Thyroid gland (tissue), 4 donors: ENCODE results near the gene IL19. TPM values are rescaled to one million over a fixed set of nuclear protein-coding genes. Genes with fewer than 3 reads are reported as not detected.

Experiments
- DNase-seq, 2 donors: peaks; one replicate each; pipeline ENCODE4 v3.0.0-alpha.2; 2019
- H3K27ac ChIP-seq, 3 donors: fragments of 200-600 bp; sonication (generic); 1 replicate in 2 of 3; 2 replicates in 1 of 3; pipeline ENCODE4 v1.5.1; 2016 to 2019; ENCODE audit warnings: mild to moderate bottlenecking in 1 of 3, moderate library complexity in 1 of 3
- H3K27me3 ChIP-seq: fragments of 200-600 bp; sonication (generic); one replicate; pipeline ENCODE4 v1.5.1; 2019
- H3K36me3 ChIP-seq, 2 donors: fragments of 200-600 bp; sonication (generic); one replicate each; pipeline ENCODE4 v1.5.1; 2016 to 2019
- H3K4me1 ChIP-seq, 2 donors: fragments of 200-600 bp; sonication (generic); one replicate each; pipeline ENCODE4 v1.5.1; 2017 to 2019
- H3K4me3 ChIP-seq, 3 donors: fragments of 200-600 bp; sonication (generic); replicated peaks in 1 of 3; 1 replicate in 2 of 3; 2 replicates in 1 of 3; pipeline ENCODE4 v1.5.1; 2016; ENCODE audit warnings: mild to moderate bottlenecking in 1 of 3
- H3K9me3 ChIP-seq: fragments of 200-600 bp; sonication (generic); one replicate; pipeline ENCODE4 v1.5.1; 2017
- POLR2A ChIP-seq, 2 donors: fragments of 450-650 bp; IDR thresholded peaks; one replicate each; pipeline ENCODE4 v1.6.1; 2017; ENCODE audit warnings: antibody characterized with exemption in 2 of 2, mild to moderate bottlenecking in 2 of 2, moderate library complexity in 1 of 2
- WGBS, 2 donors: methylation state at CpG; one replicate each; pipeline ENCODE4 v1.1.5; 2017; 5-methylcytosine and 5-hydroxymethylcytosine counted together
- intact Hi-C: fragments of 100-400 bp; cut with DNase I; formaldehyde crosslinking; loops from one replicate; pipeline ENCODE4 v1.15.1; 2023
- total RNA-seq, 4 donors: library from RNA; depleted of rRNA; stranded (reverse); fragments of >200 nt; gene quantifications; one replicate each; pipeline ENCODE4 v1.2.3, GENCODE V29; 2016
- TF ChIP-seq, protein P1 (sequence below), 6 experiments: fragments of 200-600 bp in 3 of 6; fragments of 450-650 bp in 3 of 6; sonication (generic) in 3 of 6; IDR thresholded peaks; one replicate each; pipeline ENCODE4 v1.5.1; 2016 to 2019; ENCODE audit warnings: antibody characterized with exemption in 6 of 6, mild to moderate bottlenecking in 2 of 6, inconsistent platforms in 1 of 6, moderate library complexity in 1 of 6

Gene IL19
- total RNA-seq, 4 donors from 2014 or later: not detected

DNA sequence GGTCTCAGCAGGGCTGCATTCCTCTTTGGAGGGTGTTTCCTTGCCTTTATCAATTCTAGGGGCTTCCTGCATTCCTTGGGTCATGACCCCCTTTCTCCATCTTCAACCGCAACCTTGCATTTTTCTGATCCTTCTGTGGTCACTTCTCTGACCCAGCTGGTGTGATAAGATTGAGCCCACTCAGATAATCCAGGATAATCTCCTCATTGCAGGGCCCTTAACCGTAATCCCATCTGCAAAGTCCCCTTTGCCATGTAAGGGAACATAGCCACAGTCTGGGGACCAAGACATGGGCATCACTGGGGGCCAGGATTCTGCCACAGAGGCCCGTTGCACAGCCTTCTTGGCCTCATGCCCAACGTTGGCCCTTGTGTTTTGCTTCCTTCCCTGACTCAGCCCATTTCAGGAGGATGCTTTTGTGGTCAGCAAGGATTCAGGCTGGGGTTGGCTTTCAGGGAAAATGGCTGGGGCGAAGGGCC lies 35.0 kb upstream of the IL19 start:
- WGBS, 2 donors: 66 to 76% methylated on average over 5 of the region's 5 CpGs
- H3K27ac ChIP-seq: no peak overlapping the region
- H3K36me3 ChIP-seq: peaks cover 29 to 31% of the 10 kb centered on the region in 2 donors
- TF ChIP-seq, protein P1, sequence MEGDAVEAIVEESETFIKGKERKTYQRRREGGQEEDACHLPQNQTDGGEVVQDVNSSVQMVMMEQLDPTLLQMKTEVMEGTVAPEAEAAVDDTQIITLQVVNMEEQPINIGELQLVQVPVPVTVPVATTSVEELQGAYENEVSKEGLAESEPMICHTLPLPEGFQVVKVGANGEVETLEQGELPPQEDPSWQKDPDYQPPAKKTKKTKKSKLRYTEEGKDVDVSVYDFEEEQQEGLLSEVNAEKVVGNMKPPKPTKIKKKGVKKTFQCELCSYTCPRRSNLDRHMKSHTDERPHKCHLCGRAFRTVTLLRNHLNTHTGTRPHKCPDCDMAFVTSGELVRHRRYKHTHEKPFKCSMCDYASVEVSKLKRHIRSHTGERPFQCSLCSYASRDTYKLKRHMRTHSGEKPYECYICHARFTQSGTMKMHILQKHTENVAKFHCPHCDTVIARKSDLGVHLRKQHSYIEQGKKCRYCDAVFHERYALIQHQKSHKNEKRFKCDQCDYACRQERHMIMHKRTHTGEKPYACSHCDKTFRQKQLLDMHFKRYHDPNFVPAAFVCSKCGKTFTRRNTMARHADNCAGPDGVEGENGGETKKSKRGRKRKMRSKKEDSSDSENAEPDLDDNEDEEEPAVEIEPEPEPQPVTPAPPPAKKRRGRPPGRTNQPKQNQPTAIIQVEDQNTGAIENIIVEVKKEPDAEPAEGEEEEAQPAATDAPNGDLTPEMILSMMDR (IDR thresholded peaks at IDR 0.05): no peak
- TF ChIP-seq POLR2A (IDR thresholded peaks at IDR 0.05): no peak
- peaks cover 0 to 29% of the 10 kb centered on the region in 2 donors for H3K4me1 ChIP-seq
- H3K27me3 ChIP-seq: no peaks in the 10 kb centered on the region
- DNase-seq: no peak
- no peak overlapping the region for H3K4me3 ChIP-seq
- intact Hi-C loops: no loop called here
- H3K9me3 ChIP-seq: no peaks in the 10 kb centered on the region

GRCh38 chr1:206736878-206737728 lies 33.5 kb upstream of the IL19 start:
- Histone ChIP-seq H3K36me3 (peaks cover 13 to 19% of the 10 kb centered on the region in 2 donors), H3K9me3 (no peaks in the 10 kb centered on the region), H3K27me3 (no peaks in the 10 kb centered on the region), H3K4me3 (no peak overlapping the region), H3K4me1 (peaks cover 0 to 29% of the 10 kb centered on the region in 2 donors), H3K27ac (peak overlapping the region in 2 of 3 donors; percentile 2 to 13)
- WGBS, 2 donors: 79 to 88% methylated on average over 14 of the region's 14 CpGs
- intact Hi-C loops: no loop called here
- no peak for DNase-seq
- no peak for TF ChIP-seq POLR2A (IDR thresholded peaks at IDR 0.05)
- TF ChIP-seq, protein P1 (IDR thresholded peaks at IDR 0.05): no peak

GRCh38 chr1:206737729-206738201 lies 32.8 kb upstream of the IL19 start:
- Histone ChIP-seq H3K27ac (peak overlapping the region in 2 of 3 donors; percentile 2 to 13), H3K36me3 (peaks cover 7 to 15% of the 10 kb centered on the region in 2 donors), H3K4me3 (no peak overlapping the region), H3K27me3 (no peaks in the 10 kb centered on the region), H3K4me1 (peaks cover 0 to 29% of the 10 kb centered on the region in 2 donors), H3K9me3 (no peaks in the 10 kb centered on the region)
- intact Hi-C loops: no loop called here
- 41 to 46% methylated on average over 3 of the region's 3 CpGs for WGBS, 2 donors
- peak; percentile 42 to 52 for DNase-seq
- no peak for TF ChIP-seq POLR2A (IDR thresholded peaks at IDR 0.05)
- TF ChIP-seq, protein P1 (IDR thresholded peaks at IDR 0.05): no peak

DNA sequence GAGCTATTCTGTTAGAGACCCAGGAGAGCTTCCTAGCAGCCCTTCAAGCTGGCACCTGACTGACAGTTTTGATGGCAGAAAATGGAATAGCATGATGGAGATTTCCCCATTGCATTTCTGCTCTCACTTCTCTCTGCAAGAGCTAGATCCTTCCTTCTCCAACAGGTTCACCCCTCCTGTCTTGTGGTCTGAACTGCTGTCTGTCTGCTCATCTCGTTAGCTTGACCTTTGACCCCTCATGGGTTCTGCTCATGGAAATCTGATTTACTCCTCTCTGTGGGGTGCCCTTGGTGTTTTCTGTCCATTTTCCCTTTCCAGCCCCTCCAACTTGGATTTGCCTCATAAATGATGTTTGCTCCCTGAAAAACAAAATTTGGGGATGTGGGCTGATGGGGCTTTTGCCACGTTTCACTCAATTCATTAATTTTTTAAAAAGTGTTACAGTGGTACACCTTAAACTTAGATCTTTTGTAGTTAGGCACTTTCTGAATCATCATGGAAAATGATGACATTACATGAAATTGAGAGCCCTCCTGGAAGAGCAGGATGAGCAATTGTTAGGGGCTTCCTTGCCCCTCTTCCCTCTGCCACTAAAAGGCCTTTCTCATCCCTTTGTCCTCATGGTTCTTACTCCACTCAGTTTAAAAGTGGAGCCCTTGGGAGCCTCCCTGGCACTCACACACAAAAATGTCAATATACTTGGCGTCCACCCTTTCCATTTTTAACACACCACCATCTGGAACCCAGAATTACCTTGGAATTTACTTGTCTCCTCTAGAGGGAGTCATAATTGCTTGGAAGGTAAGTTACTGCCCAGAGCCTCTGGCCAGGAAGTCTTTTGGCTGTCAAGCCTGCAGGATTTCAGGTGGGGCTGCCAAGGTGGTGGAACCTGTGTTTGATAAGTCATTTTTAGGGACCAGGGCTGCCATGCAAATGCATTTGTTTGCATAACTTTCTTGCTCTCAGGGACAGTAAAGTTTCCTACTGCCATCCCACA lies 31.9 kb upstream of the IL19 start:
- intact Hi-C loops: no loop called here
- Histone ChIP-seq H3K36me3 (peaks cover 0 to 6% of the 10 kb centered on the region in 2 donors), H3K4me3 (no peak overlapping the region), H3K9me3 (no peaks in the 10 kb centered on the region), H3K27me3 (no peaks in the 10 kb centered on the region), H3K27ac (no peak overlapping the region), H3K4me1 (peaks cover 0 to 22% of the 10 kb centered on the region in 2 donors)
- no peak for TF ChIP-seq POLR2A (IDR thresholded peaks at IDR 0.05)
- TF ChIP-seq, protein P1 (IDR thresholded peaks at IDR 0.05): peak in 2 of 6 experiments; percentile 29 to 36
- DNase-seq: no peak
- WGBS, 2 donors: 71 to 74% methylated on average over 3 of the region's 3 CpGs
